Endothelial cell of umbilical vein (primary cell): Measurements from ENCODE around the gene CYP26A1.
A peak's percentile ranks its signal among the peaks of the same experiment; 100 is the strongest.

Source experiments
- EZH2 ChIP-seq: IDR thresholded peaks from 2 replicates; pipeline ENCODE4 v1.6.1; 2012; ENCODE audit warnings: borderline replicate concordance, low read depth, mild to moderate bottlenecking, moderate library complexity, low read length, inconsistent platforms; ENCODE audit not compliant: severe bottlenecking
- GATA2 ChIP-seq: IDR thresholded peaks from 2 replicates; pipeline ENCODE4 v1.7.0; 2011; ENCODE audit warnings: low read depth, mild to moderate bottlenecking, moderate library complexity, mixed read lengths, low read length; ENCODE audit not compliant: insufficient read length, insufficient read depth
- MYC ChIP-seq: IDR thresholded peaks from one replicate; pipeline ENCODE4 v1.6.1; 2011; ENCODE audit warnings: mild to moderate bottlenecking, low read depth, low read length
- POLR2A ChIP-seq: IDR thresholded peaks from 2 replicates; pipeline ENCODE4 v1.6.1; 2012; ENCODE audit warnings: low read depth, mild to moderate bottlenecking, control low read depth, low read length
- POLR2AphosphoS5 ChIP-seq: IDR thresholded peaks from 2 replicates; pipeline ENCODE4 v1.6.1; 2012; ENCODE audit warnings: low read depth, mild to moderate bottlenecking, control low read depth, low read length, moderate library complexity; ENCODE audit not compliant: insufficient read depth
- TF ChIP-seq, protein P1 (sequence below), 2 donors: IDR thresholded peaks; 1 replicate in 1 of 2; 2 replicates in 1 of 2; pipeline ENCODE4 v1.5.1; 2011; ENCODE audit warnings: low read length in 2 of 2, mild to moderate bottlenecking in 2 of 2, moderate library complexity in 2 of 2, control low read depth in 1 of 2, inconsistent platforms in 1 of 2, low read depth in 1 of 2; ENCODE audit not compliant: insufficient read depth in 1 of 2; ENCODE audit errors: extremely low read depth in 1 of 2
- TF ChIP-seq, protein P2 (sequence below): IDR thresholded peaks from 2 replicates; pipeline ENCODE4 v1.6.1; 2011; ENCODE audit not compliant: insufficient read depth, insufficient read length

DNA sequence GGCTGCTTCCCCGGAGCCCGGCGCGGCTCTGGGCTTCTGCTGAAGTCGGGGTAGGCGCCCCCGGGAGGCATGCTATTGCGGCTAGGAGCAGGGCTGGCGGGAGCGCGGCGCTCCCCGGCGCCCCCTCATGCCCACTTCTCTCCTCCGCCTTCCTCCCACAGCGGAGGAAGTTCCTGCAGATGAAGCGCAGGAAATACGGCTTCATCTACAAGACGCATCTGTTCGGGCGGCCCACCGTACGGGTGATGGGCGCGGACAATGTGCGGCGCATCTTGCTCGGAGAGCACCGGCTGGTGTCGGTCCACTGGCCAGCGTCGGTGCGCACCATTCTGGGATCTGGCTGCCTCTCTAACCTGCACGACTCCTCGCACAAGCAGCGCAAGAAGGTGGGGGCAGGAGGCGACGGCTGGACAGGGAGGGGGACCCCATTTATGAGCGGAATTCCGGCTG lies 479 bp downstream of the CYP26A1 start:
- TF ChIP-seq, protein P1, sequence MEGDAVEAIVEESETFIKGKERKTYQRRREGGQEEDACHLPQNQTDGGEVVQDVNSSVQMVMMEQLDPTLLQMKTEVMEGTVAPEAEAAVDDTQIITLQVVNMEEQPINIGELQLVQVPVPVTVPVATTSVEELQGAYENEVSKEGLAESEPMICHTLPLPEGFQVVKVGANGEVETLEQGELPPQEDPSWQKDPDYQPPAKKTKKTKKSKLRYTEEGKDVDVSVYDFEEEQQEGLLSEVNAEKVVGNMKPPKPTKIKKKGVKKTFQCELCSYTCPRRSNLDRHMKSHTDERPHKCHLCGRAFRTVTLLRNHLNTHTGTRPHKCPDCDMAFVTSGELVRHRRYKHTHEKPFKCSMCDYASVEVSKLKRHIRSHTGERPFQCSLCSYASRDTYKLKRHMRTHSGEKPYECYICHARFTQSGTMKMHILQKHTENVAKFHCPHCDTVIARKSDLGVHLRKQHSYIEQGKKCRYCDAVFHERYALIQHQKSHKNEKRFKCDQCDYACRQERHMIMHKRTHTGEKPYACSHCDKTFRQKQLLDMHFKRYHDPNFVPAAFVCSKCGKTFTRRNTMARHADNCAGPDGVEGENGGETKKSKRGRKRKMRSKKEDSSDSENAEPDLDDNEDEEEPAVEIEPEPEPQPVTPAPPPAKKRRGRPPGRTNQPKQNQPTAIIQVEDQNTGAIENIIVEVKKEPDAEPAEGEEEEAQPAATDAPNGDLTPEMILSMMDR (IDR thresholded peaks at IDR 0.05; ENCODE audit: extremely low read depth in 1 of 2, insufficient read depth in 1 of 2, low read depth in 1 of 2, low read length in 2 of 2): peak in 1 of 2 donors; percentile 30
- no peak for TF ChIP-seq POLR2A
- TF ChIP-seq, protein P2, sequence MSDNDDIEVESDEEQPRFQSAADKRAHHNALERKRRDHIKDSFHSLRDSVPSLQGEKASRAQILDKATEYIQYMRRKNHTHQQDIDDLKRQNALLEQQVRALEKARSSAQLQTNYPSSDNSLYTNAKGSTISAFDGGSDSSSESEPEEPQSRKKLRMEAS: no peak
- TF ChIP-seq MYC: no peak
- TF ChIP-seq EZH2: peak; percentile 87
- TF ChIP-seq POLR2AphosphoS5: no peak
- TF ChIP-seq GATA2: no peak
